IMR-90 (cell line): Measurements from ENCODE around the gene ZNF555.

Experiments used
- BHLHE40 ChIP-seq: fragments of 150-350 bp; IDR thresholded peaks from 2 replicates; pipeline ENCODE4 v1.6.1; 2016; ENCODE audit warnings: mild to moderate bottlenecking, low read depth, low read length
- CEBPB ChIP-seq: IDR thresholded peaks from 2 replicates; pipeline ENCODE4 v1.6.1; 2012; ENCODE audit warnings: low read depth, low read length, improper control_type of control experiment
- CTCF ChIP-seq: conservative IDR thresholded peaks from 2 replicates; pipeline ENCODE4 v1.5.1; 2012; ENCODE audit warnings: mild to moderate bottlenecking, low read depth, low read length, improper control_type of control experiment
- ELK1 ChIP-seq: fragments of 150-350 bp; IDR thresholded peaks from 2 replicates; pipeline ENCODE4 v1.6.1; 2016; ENCODE audit warnings: low read depth, mild to moderate bottlenecking, low read length, moderate library complexity, borderline replicate concordance
- MAFK ChIP-seq: IDR thresholded peaks from 2 replicates; pipeline ENCODE4 v1.6.1; 2012; ENCODE audit warnings: low read depth, low read length, improper control_type of control experiment
- MAZ ChIP-seq: IDR thresholded peaks from 2 replicates; pipeline ENCODE4 v1.6.1; 2012; ENCODE audit warnings: low read depth, mild to moderate bottlenecking, low read length, improper control_type of control experiment, moderate library complexity, borderline replicate concordance
- MXI1 ChIP-seq: IDR thresholded peaks from 2 replicates; pipeline ENCODE4 v1.6.1; 2012; ENCODE audit warnings: low read depth, mild to moderate bottlenecking, low read length, moderate library complexity, borderline replicate concordance
- NFE2L2 ChIP-seq: fragments of 150-350 bp; IDR thresholded peaks from 2 replicates; pipeline ENCODE4 v1.6.1; 2016; ENCODE audit warnings: low read depth, mild to moderate bottlenecking, low read length
- POLR2A ChIP-seq: IDR thresholded peaks from 2 replicates; pipeline ENCODE4 v1.6.1; 2012; ENCODE audit warnings: mild to moderate bottlenecking, low read depth, low read length
- RAD21 ChIP-seq: IDR thresholded peaks from 2 replicates; pipeline ENCODE4 v1.6.1; 2012; ENCODE audit warnings: low read length, improper control_type of control experiment
- RCOR1 ChIP-seq: IDR thresholded peaks from 2 replicates; pipeline ENCODE4 v1.6.1; 2012; ENCODE audit warnings: mild to moderate bottlenecking, low read length, improper control_type of control experiment; ENCODE audit not compliant: insufficient replicate concordance
- RFX5 ChIP-seq: IDR thresholded peaks from 2 replicates; pipeline ENCODE4 v1.8.0; 2012; ENCODE audit warnings: low read depth, mild to moderate bottlenecking, low read length, moderate library complexity

GRCh38 chr19:2800506-2800905 lies 40.8 kb upstream of the ZNF555 start:
- no peak for TF ChIP-seq CTCF
- no peak for TF ChIP-seq POLR2A
- TF ChIP-seq MAFK: no peak
- TF ChIP-seq RFX5: no peak
- TF ChIP-seq BHLHE40: no peak
- no peak for TF ChIP-seq NFE2L2
- TF ChIP-seq CEBPB: no peak
- TF ChIP-seq MXI1: no peak
- TF ChIP-seq MAZ: no peak
- TF ChIP-seq RAD21: no peak
- TF ChIP-seq RCOR1: no peak
- TF ChIP-seq ELK1: no peak
